SK-N-SH (cell line): ENCODE data around the gene EPHA3. TPM values are rescaled to one million over a fixed set of nuclear protein-coding genes. Genes with fewer than 3 reads are reported as not detected.

ENCODE experiments used
- CTCF ChIA-PET: fragments of 300-600, 350-600 bp; formaldehyde crosslinking; extraction: SDS; loops from one replicate; lab custom pipeline; 2021; lab: Yijun Ruan, JAX
- POLR2A ChIA-PET: fragments of 350-600 bp; sonication (Branson Sonifier 250); formaldehyde crosslinking; extraction: SDS; loops from one replicate; lab custom pipeline; 2020; ENCODE audit warnings: antibody characterized with exemption, inconsistent platforms; lab: Yijun Ruan, JAX
- DNase-seq: peaks from one replicate; pipeline ENCODE4 v3.0.0; 2012
- H2AFZ ChIP-seq: fragments of 200-600 bp; sonication (generic); 2 replicates; pipeline ENCODE4 v1.8.1; 2016; ENCODE audit warnings: antibody characterized with exemption, mild to moderate bottlenecking, low read depth
- H3F3A ChIP-seq: fragments of 200-600 bp; sonication (generic); replicated peaks from 2 replicates; pipeline ENCODE3; 2016; ENCODE audit warnings: antibody characterized with exemption, mild to moderate bottlenecking; ENCODE audit not compliant: insufficient read depth
- H3K27ac ChIP-seq, 2 experiments: fragments of 200-500 bp in 1 of 2; fragments of 200-600 bp in 1 of 2; sonication (Bioruptor generic) in 1 of 2; sonication (generic), shearing (Covaris generic) in 1 of 2; 2 replicates each; pipeline versions ENCODE4 v1.5.1 to v1.6.1; 2014 to 2016; ENCODE audit warnings: low read depth in 2 of 2, inconsistent platforms in 1 of 2, low read length in 1 of 2, mild to moderate bottlenecking in 1 of 2, mixed read lengths in 1 of 2
- H3K27me3 ChIP-seq: fragments of 200-600 bp; sonication (generic), shearing (Covaris generic); 2 replicates; pipeline ENCODE4 v1.6.1; 2016; ENCODE audit warnings: mixed run types; ENCODE audit not compliant: insufficient read depth
- H3K36me3 ChIP-seq, 2 experiments: fragments of 200-500 bp in 1 of 2; fragments of 200-600 bp in 1 of 2; sonication (Bioruptor generic) in 1 of 2; sonication (generic) in 1 of 2; replicated peaks in 1 of 2; 2 replicates each; pipeline versions ENCODE3 to v1.5.1; 2014 to 2016; ENCODE audit warnings: low read length in 1 of 2, mild to moderate bottlenecking in 1 of 2; ENCODE audit not compliant: insufficient read depth in 2 of 2, control insufficient read depth in 1 of 2
- H3K4me1 ChIP-seq, 2 experiments: fragments of 200-500 bp in 1 of 2; fragments of 200-600 bp in 1 of 2; sonication (Bioruptor generic) in 1 of 2; sonication (generic), shearing (Covaris generic) in 1 of 2; 2 replicates each; pipeline versions ENCODE4 v1.5.1 to v1.6.1; 2014 to 2016; ENCODE audit warnings: low read depth in 1 of 2, low read length in 1 of 2, mixed run types in 1 of 2; ENCODE audit not compliant: insufficient read depth in 2 of 2, control insufficient read depth in 1 of 2
- H3K4me2 ChIP-seq: fragments of 200-600 bp; sonication (generic), shearing (Covaris generic); 2 replicates; pipeline ENCODE4 v1.6.1; 2017; ENCODE audit warnings: mixed run types
- H3K4me3 ChIP-seq, 2 experiments: fragments of 200-500 bp in 1 of 2; fragments of 200-600 bp in 1 of 2; sonication (Bioruptor generic) in 1 of 2; sonication (generic), shearing (Covaris generic) in 1 of 2; 2 replicates each; pipeline versions ENCODE4 v1.5.1 to v1.8.1; 2014 to 2016; ENCODE audit warnings: low read depth in 2 of 2, inconsistent platforms in 1 of 2, low read length in 1 of 2, mild to moderate bottlenecking in 1 of 2, mixed read lengths in 1 of 2, moderate library complexity in 1 of 2
- H3K79me2 ChIP-seq: fragments of 200-600 bp; sonication (generic); 2 replicates; pipeline ENCODE4 v1.8.1; 2017; ENCODE audit warnings: mild to moderate bottlenecking; ENCODE audit not compliant: insufficient read depth
- H3K9ac ChIP-seq: fragments of 200-600 bp; sonication (generic); 2 replicates; pipeline ENCODE4 v1.6.1; 2017; ENCODE audit warnings: mixed run types
- H3K9me2 ChIP-seq: fragments of 200-600 bp; sonication (generic); 2 replicates; pipeline ENCODE4 v1.6.1; 2017; ENCODE audit warnings: mixed run types
- H3K9me3 ChIP-seq: fragments of 200-600 bp; sonication (generic); 2 replicates; pipeline ENCODE4 v1.6.1; 2017; ENCODE audit warnings: mixed run types, mild to moderate bottlenecking, moderate library complexity
- H4K20me1 ChIP-seq: fragments of 200-600 bp; sonication (generic); 2 replicates; pipeline ENCODE4 v1.6.1; 2017; ENCODE audit warnings: mild to moderate bottlenecking, mixed run types; ENCODE audit not compliant: insufficient read depth
- EZH2phosphoT487 ChIP-seq: fragments of 200-600 bp; sonication (generic); IDR thresholded peaks from 2 replicates; pipeline ENCODE4 v1.6.1; 2017; ENCODE audit warnings: low read depth, mixed run types, mild to moderate bottlenecking, antibody characterized with exemption, moderate library complexity, borderline replicate concordance
- FOSL2 ChIP-seq: IDR thresholded peaks from 2 replicates; pipeline ENCODE4 v1.4.0; 2012; ENCODE audit warnings: low read depth, mild to moderate bottlenecking, moderate library complexity, borderline replicate concordance
- FOXM1 ChIP-seq: IDR thresholded peaks from 2 replicates; pipeline ENCODE4 v1.4.0; 2012; ENCODE audit warnings: low read depth, mild to moderate bottlenecking
- GATA2 ChIP-seq: sonication (generic); formaldehyde crosslinking; IDR thresholded peaks from 2 replicates; pipeline ENCODE4 v1.5.0; 2020; ENCODE audit warnings: mild to moderate bottlenecking, missing genetic modification reagents
- JUND ChIP-seq: IDR thresholded peaks from 2 replicates; pipeline ENCODE4 v1.4.0; 2012
- NRF1 ChIP-seq: IDR thresholded peaks from 2 replicates; pipeline ENCODE4 v1.6.1; 2012; ENCODE audit warnings: low read depth, mild to moderate bottlenecking, low read length
- PBX3 ChIP-seq: IDR thresholded peaks from 2 replicates; pipeline ENCODE4; 2012
- POLR2AphosphoS5 ChIP-seq: IDR thresholded peaks from 2 replicates; pipeline ENCODE4 v1.6.1; 2012; ENCODE audit warnings: low read depth, low read length
- RCOR1 ChIP-seq: fragments of 150-350 bp; IDR thresholded peaks from 2 replicates; pipeline ENCODE4 v1.6.1; 2017; ENCODE audit warnings: antibody characterized with exemption, low read length
- RFX5 ChIP-seq: IDR thresholded peaks from 2 replicates; pipeline ENCODE4 v1.6.1; 2012; ENCODE audit warnings: mild to moderate bottlenecking, improper control_type of control experiment, low read length
- RXRA ChIP-seq: IDR thresholded peaks from 2 replicates; pipeline ENCODE4 v1.4.0; 2012; ENCODE audit warnings: low read depth, mild to moderate bottlenecking, borderline replicate concordance
- SMC3 ChIP-seq: IDR thresholded peaks from 2 replicates; pipeline ENCODE4 v1.6.1; 2012; ENCODE audit warnings: low read depth, low read length, improper control_type of control experiment
- TCF12 ChIP-seq: IDR thresholded peaks from 2 replicates; pipeline ENCODE4 v1.4.0; 2012
- TEAD4 ChIP-seq: IDR thresholded peaks from 2 replicates; pipeline ENCODE4 v1.4.0; 2012; ENCODE audit warnings: mild to moderate bottlenecking, borderline replicate concordance; ENCODE audit not compliant: insufficient read depth
- ZBTB33 ChIP-seq: IDR thresholded peaks from 2 replicates; pipeline ENCODE4 v1.4.0; 2012; ENCODE audit warnings: low read depth, borderline replicate concordance
- WGBS: methylation state at CpG from one replicate; pipeline ENCODE4 v1.1.6; 2017; ENCODE audit warnings: low lambda C conversion rate; 5-methylcytosine and 5-hydroxymethylcytosine counted together
- polyA plus RNA-seq, 3 experiments: library from polyadenylated mRNA; depleted of rRNA; stranded (reverse); fragments of >200 nt; gene quantifications; 2 replicates each; pipeline ENCODE4 v1.2.3, GENCODE V29; 2012
- TF ChIP-seq, protein P1 (sequence below): IDR thresholded peaks from 2 replicates; pipeline ENCODE4 v1.4.0; 2012; ENCODE audit warnings: low read depth
- TF ChIP-seq, protein P2 (sequence below): IDR thresholded peaks from 2 replicates; pipeline ENCODE4 v1.6.1; 2012; ENCODE audit warnings: mild to moderate bottlenecking, low read depth, low read length, moderate library complexity
- TF ChIP-seq, protein P3 (sequence below): IDR thresholded peaks from 2 replicates; pipeline ENCODE4 v1.4.0; 2012; ENCODE audit warnings: low read depth, borderline replicate concordance
- TF ChIP-seq, protein P4 (sequence below): fragments of 200-600 bp; sonication (generic); IDR thresholded peaks from 2 replicates; pipeline ENCODE4 v1.6.1; 2017; ENCODE audit warnings: antibody characterized with exemption, mild to moderate bottlenecking, moderate library complexity

Gene EPHA3
- polyA plus RNA-seq, 1 of the 3 experiments (the other 2 are of a cell fraction) = not detected

GRCh38 chr3:89332793-89333192 is 225.4 kb downstream of the EPHA3 start:
- Histone ChIP-seq H3K27ac (no peak overlapping the region), H3K36me3 (no peaks in the 10 kb centered on the region), H3K79me2 (no peaks in the 10 kb centered on the region), H3K9me3 (no peaks in the 10 kb centered on the region), H3K4me2 (no peak overlapping the region), H2AFZ (no peak overlapping the region), H4K20me1 (no peaks in the 10 kb centered on the region), H3K4me1 (no peaks in the 10 kb centered on the region), H3K9me2 (no peaks in the 10 kb centered on the region), H3K9ac (no peak overlapping the region), H3K4me3 (no peak overlapping the region)
- 2% methylated on average over 2 of the region's 2 CpGs for WGBS
- TF ChIP-seq SMC3 (no peak), RCOR1 (no peak), ZBTB33 (no peak), NRF1 (no peak)
- TF ChIP-seq, all 33 proteins: peak for 0
- no peak for DNase-seq
- no peaks in the 10 kb centered on the region for H3F3A ChIP-seq
- H3K27me3 ChIP-seq = no peaks in the 10 kb centered on the region; the same call in 1 of the 2 replicates
- POLR2A ChIA-PET = no interaction called here
- CTCF ChIA-PET = interaction anchor here (0.8 kb wide), 1 partner anchor 106 kb away, joined by 3 read pairs; no protein-coding TSS in a partner anchor

GRCh38 chr3:89335693-89336092 is 228.3 kb downstream of the EPHA3 start:
- H2AFZ ChIP-seq = no peak overlapping the region
- no peaks in the 10 kb centered on the region for H3K36me3 ChIP-seq
- WGBS = 3% methylated on average over 2 of the region's 2 CpGs
- H3K79me2 ChIP-seq = no peaks in the 10 kb centered on the region
- H3K9me2 ChIP-seq = no peaks in the 10 kb centered on the region
- no peak for DNase-seq
- no peak overlapping the region for H3K27ac ChIP-seq
- no peak overlapping the region for H3K9ac ChIP-seq
- ChIA-PET POLR2A (no interaction called here), CTCF (no interaction called here)
- H3K9me3 ChIP-seq = no peaks in the 10 kb centered on the region
- no peaks in the 10 kb centered on the region for H3K27me3 ChIP-seq
- H3K4me2 ChIP-seq = no peak overlapping the region
- H3K4me3 ChIP-seq = no peak overlapping the region
- H4K20me1 ChIP-seq = no peaks in the 10 kb centered on the region
- no peaks in the 10 kb centered on the region for H3K4me1 ChIP-seq
- H3F3A ChIP-seq = no peaks in the 10 kb centered on the region
- TF ChIP-seq GATA2 (CRISPR knock-in tag) (no peak), RFX5 (no peak), EZH2phosphoT487 (no peak), JUND (no peak), RXRA (no peak), PBX3 (no peak), TEAD4 (no peak), TCF12 (no peak), POLR2AphosphoS5 (no peak), FOSL2 (no peak), FOXM1 (no peak), RCOR1 (no peak), SMC3 (no peak)
- TF ChIP-seq, protein P1, sequence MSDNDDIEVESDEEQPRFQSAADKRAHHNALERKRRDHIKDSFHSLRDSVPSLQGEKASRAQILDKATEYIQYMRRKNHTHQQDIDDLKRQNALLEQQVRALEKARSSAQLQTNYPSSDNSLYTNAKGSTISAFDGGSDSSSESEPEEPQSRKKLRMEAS = no peak
- TF ChIP-seq, protein P2, sequence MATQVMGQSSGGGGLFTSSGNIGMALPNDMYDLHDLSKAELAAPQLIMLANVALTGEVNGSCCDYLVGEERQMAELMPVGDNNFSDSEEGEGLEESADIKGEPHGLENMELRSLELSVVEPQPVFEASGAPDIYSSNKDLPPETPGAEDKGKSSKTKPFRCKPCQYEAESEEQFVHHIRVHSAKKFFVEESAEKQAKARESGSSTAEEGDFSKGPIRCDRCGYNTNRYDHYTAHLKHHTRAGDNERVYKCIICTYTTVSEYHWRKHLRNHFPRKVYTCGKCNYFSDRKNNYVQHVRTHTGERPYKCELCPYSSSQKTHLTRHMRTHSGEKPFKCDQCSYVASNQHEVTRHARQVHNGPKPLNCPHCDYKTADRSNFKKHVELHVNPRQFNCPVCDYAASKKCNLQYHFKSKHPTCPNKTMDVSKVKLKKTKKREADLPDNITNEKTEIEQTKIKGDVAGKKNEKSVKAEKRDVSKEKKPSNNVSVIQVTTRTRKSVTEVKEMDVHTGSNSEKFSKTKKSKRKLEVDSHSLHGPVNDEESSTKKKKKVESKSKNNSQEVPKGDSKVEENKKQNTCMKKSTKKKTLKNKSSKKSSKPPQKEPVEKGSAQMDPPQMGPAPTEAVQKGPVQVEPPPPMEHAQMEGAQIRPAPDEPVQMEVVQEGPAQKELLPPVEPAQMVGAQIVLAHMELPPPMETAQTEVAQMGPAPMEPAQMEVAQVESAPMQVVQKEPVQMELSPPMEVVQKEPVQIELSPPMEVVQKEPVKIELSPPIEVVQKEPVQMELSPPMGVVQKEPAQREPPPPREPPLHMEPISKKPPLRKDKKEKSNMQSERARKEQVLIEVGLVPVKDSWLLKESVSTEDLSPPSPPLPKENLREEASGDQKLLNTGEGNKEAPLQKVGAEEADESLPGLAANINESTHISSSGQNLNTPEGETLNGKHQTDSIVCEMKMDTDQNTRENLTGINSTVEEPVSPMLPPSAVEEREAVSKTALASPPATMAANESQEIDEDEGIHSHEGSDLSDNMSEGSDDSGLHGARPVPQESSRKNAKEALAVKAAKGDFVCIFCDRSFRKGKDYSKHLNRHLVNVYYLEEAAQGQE = no peak
- TF ChIP-seq, protein P3, sequence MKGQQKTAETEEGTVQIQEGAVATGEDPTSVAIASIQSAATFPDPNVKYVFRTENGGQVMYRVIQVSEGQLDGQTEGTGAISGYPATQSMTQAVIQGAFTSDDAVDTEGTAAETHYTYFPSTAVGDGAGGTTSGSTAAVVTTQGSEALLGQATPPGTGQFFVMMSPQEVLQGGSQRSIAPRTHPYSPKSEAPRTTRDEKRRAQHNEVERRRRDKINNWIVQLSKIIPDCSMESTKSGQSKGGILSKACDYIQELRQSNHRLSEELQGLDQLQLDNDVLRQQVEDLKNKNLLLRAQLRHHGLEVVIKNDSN = no peak
- TF ChIP-seq, protein P4, sequence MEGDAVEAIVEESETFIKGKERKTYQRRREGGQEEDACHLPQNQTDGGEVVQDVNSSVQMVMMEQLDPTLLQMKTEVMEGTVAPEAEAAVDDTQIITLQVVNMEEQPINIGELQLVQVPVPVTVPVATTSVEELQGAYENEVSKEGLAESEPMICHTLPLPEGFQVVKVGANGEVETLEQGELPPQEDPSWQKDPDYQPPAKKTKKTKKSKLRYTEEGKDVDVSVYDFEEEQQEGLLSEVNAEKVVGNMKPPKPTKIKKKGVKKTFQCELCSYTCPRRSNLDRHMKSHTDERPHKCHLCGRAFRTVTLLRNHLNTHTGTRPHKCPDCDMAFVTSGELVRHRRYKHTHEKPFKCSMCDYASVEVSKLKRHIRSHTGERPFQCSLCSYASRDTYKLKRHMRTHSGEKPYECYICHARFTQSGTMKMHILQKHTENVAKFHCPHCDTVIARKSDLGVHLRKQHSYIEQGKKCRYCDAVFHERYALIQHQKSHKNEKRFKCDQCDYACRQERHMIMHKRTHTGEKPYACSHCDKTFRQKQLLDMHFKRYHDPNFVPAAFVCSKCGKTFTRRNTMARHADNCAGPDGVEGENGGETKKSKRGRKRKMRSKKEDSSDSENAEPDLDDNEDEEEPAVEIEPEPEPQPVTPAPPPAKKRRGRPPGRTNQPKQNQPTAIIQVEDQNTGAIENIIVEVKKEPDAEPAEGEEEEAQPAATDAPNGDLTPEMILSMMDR = no peak
